PC-3 (cell line): Measurements from ENCODE around the gene XPR1.

Experiments used
- CTCF ChIP-seq: fragments of 300-600 bp; sonication (generic); conservative IDR thresholded peaks from 2 replicates; pipeline ENCODE4 v1.5.1; 2017; ENCODE audit warnings: antibody characterized with exemption, low read depth, mild to moderate bottlenecking, low read length
- EZH2 ChIP-seq: fragments of 300-600 bp; sonication (generic); IDR thresholded peaks from one replicate; pipeline ENCODE4 v1.6.1; 2017; ENCODE audit warnings: antibody characterized with exemption, mild to moderate bottlenecking, low read length; ENCODE audit not compliant: unreplicated experiment

GRCh38 chr1:180720753-180721152, 88.9 kb downstream of the XPR1 start:
- TF ChIP-seq CTCF (no peak), EZH2 (no peak)
